Measurements from ENCODE around the gene TARM1. TPM values are rescaled to one million over a fixed set of nuclear protein-coding genes. Genes with fewer than 3 reads are reported as not detected.

Gene TARM1
- polyA plus RNA-seq, 1 donor from 2014 or later, result not detected

- Histone ChIP-seq H3K27me3 (ENCODE audit: insufficient read depth, low read depth, low read length) (no peaks in the 10 kb centered on the region), H2AFZ (ENCODE audit: low read depth, low read length) (no peak overlapping the region), H3K4me2 (ENCODE audit: low read length) (no peak overlapping the region), H4K20me1 (ENCODE audit: insufficient read depth) (no peaks in the 10 kb centered on the region), H3K4me3 (ENCODE audit: low read length) (no peak overlapping the region), H3K9me2 (ENCODE audit: insufficient read depth, low read length) (no peaks in the 10 kb centered on the region), H3K36me3 (ENCODE audit: insufficient read depth, low read length) (no peaks in the 10 kb centered on the region), H3K9ac (ENCODE audit: low read length) (no peak overlapping the region), H3K79me2 (replicated peaks; ENCODE audit: insufficient read depth, low read length) (peaks cover 11% of the 10 kb centered on the region), H3K27ac (ENCODE audit: low read length) (no peak overlapping the region), H3K9me3 (ENCODE audit: low read length) (no peaks in the 10 kb centered on the region), H3F3A (ENCODE audit: insufficient read depth, low read length, poor library complexity, severe bottlenecking) (no peaks in the 10 kb centered on the region)
- TF ChIP-seq EP300 (conservative IDR thresholded peaks at IDR 0.05; ENCODE audit: poor library complexity, severe bottlenecking), result no peak
- no peak for TF ChIP-seq CTCF (IDR thresholded peaks at IDR 0.05; ENCODE audit: poor library complexity, severe bottlenecking)
- no peak for TF ChIP-seq RAD21 (conservative IDR thresholded peaks at IDR 0.05)
- TF ChIP-seq MXI1 (conservative IDR thresholded peaks at IDR 0.05; ENCODE audit: poor library complexity, severe bottlenecking), result no peak
- no peak for TF ChIP-seq SMC3 (conservative IDR thresholded peaks at IDR 0.05; ENCODE audit: poor library complexity)
- no peak for TF ChIP-seq TAF1 (IDR thresholded peaks at IDR 0.05; ENCODE audit: low read depth)
- no peak for TF ChIP-seq POLR2AphosphoS5 (IDR thresholded peaks at IDR 0.05)
These were observed 28.5 kb upstream of the TARM1 start for GRCh38 chr19:54109651-54110050.

- no peak overlapping the region for H3K4me2 ChIP-seq (ENCODE audit: low read length)
- no peak overlapping the region for H3K27ac ChIP-seq (ENCODE audit: low read length)
- TF ChIP-seq CTCF (IDR thresholded peaks at IDR 0.05; ENCODE audit: poor library complexity, severe bottlenecking) (no peak), RAD21 (conservative IDR thresholded peaks at IDR 0.05) (no peak), MXI1 (conservative IDR thresholded peaks at IDR 0.05; ENCODE audit: poor library complexity, severe bottlenecking) (no peak), TAF1 (IDR thresholded peaks at IDR 0.05; ENCODE audit: low read depth) (no peak), POLR2AphosphoS5 (IDR thresholded peaks at IDR 0.05) (no peak), REST (IDR thresholded peaks at IDR 0.05; ENCODE audit: borderline replicate concordance) (no peak), EP300 (conservative IDR thresholded peaks at IDR 0.05; ENCODE audit: poor library complexity, severe bottlenecking) (no peak), SMC3 (conservative IDR thresholded peaks at IDR 0.05; ENCODE audit: poor library complexity) (no peak), EZH2 (IDR thresholded peaks at IDR 0.05; ENCODE audit: borderline replicate concordance, insufficient read depth, low read length, poor library complexity, severe bottlenecking) (no peak)
- no peak overlapping the region for H2AFZ ChIP-seq (ENCODE audit: low read depth, low read length)
- no peaks in the 10 kb centered on the region for H3K9me3 ChIP-seq (ENCODE audit: low read length)
- no peaks in the 10 kb centered on the region for H3K36me3 ChIP-seq (ENCODE audit: insufficient read depth, low read length)
- H3K9me2 ChIP-seq (ENCODE audit: insufficient read depth, low read length), result no peaks in the 10 kb centered on the region
- H3F3A ChIP-seq (ENCODE audit: insufficient read depth, low read length, poor library complexity, severe bottlenecking), result no peaks in the 10 kb centered on the region
- H3K27me3 ChIP-seq (ENCODE audit: insufficient read depth, low read depth, low read length), result no peaks in the 10 kb centered on the region
- H3K4me3 ChIP-seq (ENCODE audit: low read length), result no peak overlapping the region
- H3K79me2 ChIP-seq (replicated peaks; ENCODE audit: insufficient read depth, low read length), result peaks cover 8% of the 10 kb centered on the region
- H4K20me1 ChIP-seq (ENCODE audit: insufficient read depth), result no peaks in the 10 kb centered on the region
- H3K9ac ChIP-seq (ENCODE audit: low read length), result no peak overlapping the region
These were observed 27.3 kb upstream of the TARM1 start for GRCh38 chr19:54108496-54108895.
